Esophagus squamous epithelium (tissue), 5 donors: ENCODE measurements around the gene GRN. TPM values are rescaled to one million over a fixed set of nuclear protein-coding genes. Genes with fewer than 3 reads are reported as not detected.

ENCODE experiments used
- DNase-seq: peaks from one replicate; lab custom pipeline; 2025; lab: John Stamatoyannopoulos, UW
- H3K27ac ChIP-seq, 4 donors: fragments of 200-600 bp; sonication (generic); one replicate each; pipeline ENCODE4 v1.5.1; 2016 to 2019; ENCODE audit warnings: mild to moderate bottlenecking in 1 of 4
- H3K27me3 ChIP-seq, 4 donors: fragments of 200-600 bp; sonication (generic); 1 replicate in 3 of 4; 2 replicates in 1 of 4; pipeline versions ENCODE4 v1.5.1 to v1.6.0; 2017 to 2021; ENCODE audit warnings: antibody characterized with exemption in 1 of 4
- H3K36me3 ChIP-seq, 3 donors: fragments of 200-600 bp; sonication (generic); one replicate each; pipeline ENCODE4 v1.5.1; 2016 to 2019
- H3K4me1 ChIP-seq, 3 donors: fragments of 200-600 bp; sonication (generic); one replicate each; pipeline ENCODE4 v1.5.1; 2017 to 2019
- H3K4me3 ChIP-seq, 4 donors: fragments of 200-600 bp; sonication (generic); 1 replicate in 3 of 4; 2 replicates in 1 of 4; pipeline ENCODE4 v1.5.1; 2016 to 2019; ENCODE audit warnings: mild to moderate bottlenecking in 2 of 4, moderate library complexity in 1 of 4
- H3K9me3 ChIP-seq, 3 donors: fragments of 200-600 bp; sonication (generic); one replicate each; pipeline ENCODE4 v1.5.1; 2016 to 2019
- CTCF ChIP-seq, 6 experiments: fragments of 450-650 bp in 4 of 6; fragments of 200-600 bp in 2 of 6; sonication (generic) in 2 of 6; IDR thresholded peaks; one replicate each; pipeline ENCODE4 v1.5.1; 2016 to 2019; ENCODE audit warnings: antibody characterized with exemption in 6 of 6, mild to moderate bottlenecking in 4 of 6, moderate library complexity in 4 of 6
- POLR2A ChIP-seq, 4 donors: fragments of 450-650 bp; IDR thresholded peaks; one replicate each; pipeline ENCODE4 v1.6.1; 2017; ENCODE audit warnings: antibody characterized with exemption in 4 of 4, mild to moderate bottlenecking in 4 of 4, moderate library complexity in 3 of 4
- WGBS, 2 donors: methylation state at CpG; one replicate each; pipeline ENCODE4 v1.1.5; 2018; 5-methylcytosine and 5-hydroxymethylcytosine counted together
- intact Hi-C: fragments of 100-400 bp; cut with DNase I; formaldehyde crosslinking; loops from one replicate; pipeline ENCODE4 v1.15.0; 2022
- total RNA-seq, 4 donors: library from RNA; depleted of rRNA; stranded (reverse); fragments of >200 nt; gene quantifications; one replicate each; pipeline ENCODE4 v1.1.0, GENCODE V29; 2016
- donor health status: DM: yes; HTN: yes; CAD: no.

Gene GRN
- total RNA-seq, 4 donors from 2014 or later, result 428 to 1,204 (median 642) TPM

DNA sequence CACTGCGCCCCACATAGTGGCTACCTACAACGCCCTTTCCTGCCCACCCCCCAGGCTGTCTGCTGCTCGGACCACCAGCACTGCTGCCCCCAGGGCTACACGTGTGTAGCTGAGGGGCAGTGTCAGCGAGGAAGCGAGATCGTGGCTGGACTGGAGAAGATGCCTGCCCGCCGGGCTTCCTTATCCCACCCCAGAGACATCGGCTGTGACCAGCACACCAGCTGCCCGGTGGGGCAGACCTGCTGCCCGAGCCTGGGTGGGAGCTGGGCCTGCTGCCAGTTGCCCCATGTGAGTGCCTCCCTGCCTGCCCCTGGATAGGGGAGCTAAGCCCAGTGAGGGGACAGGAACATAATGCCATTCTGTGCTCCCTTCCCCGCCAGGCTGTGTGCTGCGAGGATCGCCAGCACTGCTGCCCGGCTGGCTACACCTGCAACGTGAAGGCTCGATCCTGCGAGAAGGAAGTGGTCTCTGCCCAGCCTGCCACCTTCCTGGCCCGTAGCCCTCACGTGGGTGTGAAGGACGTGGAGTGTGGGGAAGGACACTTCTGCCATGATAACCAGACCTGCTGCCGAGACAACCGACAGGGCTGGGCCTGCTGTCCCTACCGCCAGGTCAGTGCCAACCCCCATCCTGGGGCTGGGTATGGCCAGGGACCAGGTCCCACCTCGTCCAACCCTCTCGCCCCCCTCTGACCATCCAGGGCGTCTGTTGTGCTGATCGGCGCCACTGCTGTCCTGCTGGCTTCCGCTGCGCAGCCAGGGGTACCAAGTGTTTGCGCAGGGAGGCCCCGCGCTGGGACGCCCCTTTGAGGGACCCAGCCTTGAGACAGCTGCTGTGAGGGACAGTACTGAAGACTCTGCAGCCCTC lies 7.1 kb downstream of the GRN start:
- H3K36me3 ChIP-seq, result peaks cover 32 to 53% (median 35%) of the 10 kb centered on the region in 3 donors
- 73% methylated on average over 10 of the region's 36 CpGs; no CpG with 5 or more reads in 1 of the 2 donors for WGBS, 2 donors
- H3K4me1 ChIP-seq, result peaks cover 16 to 44% (median 18%) of the 10 kb centered on the region in 3 donors
- H3K27ac ChIP-seq, result no peak overlapping the region
- no peak for DNase-seq
- no peaks in the 10 kb centered on the region for H3K27me3 ChIP-seq
- no peak overlapping the region for H3K4me3 ChIP-seq
- TF ChIP-seq POLR2A (IDR thresholded peaks at IDR 0.05) (no peak), CTCF (IDR thresholded peaks at IDR 0.05) (no peak)
- intact Hi-C loops, result no loop called here
- no peaks in the 10 kb centered on the region for H3K9me3 ChIP-seq

DNA sequence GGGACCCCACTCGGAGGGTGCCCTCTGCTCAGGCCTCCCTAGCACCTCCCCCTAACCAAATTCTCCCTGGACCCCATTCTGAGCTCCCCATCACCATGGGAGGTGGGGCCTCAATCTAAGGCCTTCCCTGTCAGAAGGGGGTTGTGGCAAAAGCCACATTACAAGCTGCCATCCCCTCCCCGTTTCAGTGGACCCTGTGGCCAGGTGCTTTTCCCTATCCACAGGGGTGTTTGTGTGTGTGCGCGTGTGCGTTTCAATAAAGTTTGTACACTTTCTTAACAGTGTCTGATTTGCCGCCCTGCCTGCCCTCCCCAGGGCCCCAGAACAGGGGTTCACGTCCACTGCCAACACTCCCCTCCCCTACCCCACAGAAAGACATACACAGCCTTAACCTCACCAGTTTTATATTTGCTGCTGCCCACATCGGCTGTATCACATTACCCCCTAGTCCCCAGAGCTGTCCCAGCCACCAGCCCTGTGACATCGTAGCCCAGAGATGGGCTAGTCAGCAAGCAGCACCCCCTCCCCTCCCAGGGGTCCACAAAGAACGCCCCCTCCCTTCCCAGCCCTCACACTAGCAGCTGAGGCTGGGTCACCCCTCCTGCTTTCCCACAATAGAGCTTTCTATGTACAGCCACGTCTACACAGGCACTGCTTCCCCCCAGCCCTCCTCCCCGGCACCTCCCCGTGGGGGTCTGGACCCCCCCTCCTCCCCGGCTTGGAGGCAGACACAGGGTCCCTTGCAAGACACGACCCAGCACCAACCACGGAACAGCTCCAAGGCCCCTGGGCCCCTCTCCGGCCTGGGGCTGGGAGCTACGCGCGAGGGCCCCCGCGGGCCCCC lies 7.9 kb downstream of the GRN start:
- peak overlapping the region in 3 of 4 donors; percentile 30 to 60 (median 43) for H3K4me3 ChIP-seq
- no peak for DNase-seq
- no peak for TF ChIP-seq POLR2A (IDR thresholded peaks at IDR 0.05)
- no peak for TF ChIP-seq CTCF (IDR thresholded peaks at IDR 0.05)
- no peaks in the 10 kb centered on the region for H3K27me3 ChIP-seq
- peaks cover 32 to 53% (median 35%) of the 10 kb centered on the region in 3 donors for H3K36me3 ChIP-seq
- intact Hi-C loops, result no loop called here
- 50 to 73% methylated on average over 8 to 10 of the region's 22 CpGs for WGBS, 2 donors
- no peaks in the 10 kb centered on the region for H3K9me3 ChIP-seq
- peak overlapping the region in 3 of 4 donors; percentile 10 to 60 (median 58) for H3K27ac ChIP-seq
- peaks cover 14 to 36% (median 16%) of the 10 kb centered on the region in 3 donors for H3K4me1 ChIP-seq

DNA sequence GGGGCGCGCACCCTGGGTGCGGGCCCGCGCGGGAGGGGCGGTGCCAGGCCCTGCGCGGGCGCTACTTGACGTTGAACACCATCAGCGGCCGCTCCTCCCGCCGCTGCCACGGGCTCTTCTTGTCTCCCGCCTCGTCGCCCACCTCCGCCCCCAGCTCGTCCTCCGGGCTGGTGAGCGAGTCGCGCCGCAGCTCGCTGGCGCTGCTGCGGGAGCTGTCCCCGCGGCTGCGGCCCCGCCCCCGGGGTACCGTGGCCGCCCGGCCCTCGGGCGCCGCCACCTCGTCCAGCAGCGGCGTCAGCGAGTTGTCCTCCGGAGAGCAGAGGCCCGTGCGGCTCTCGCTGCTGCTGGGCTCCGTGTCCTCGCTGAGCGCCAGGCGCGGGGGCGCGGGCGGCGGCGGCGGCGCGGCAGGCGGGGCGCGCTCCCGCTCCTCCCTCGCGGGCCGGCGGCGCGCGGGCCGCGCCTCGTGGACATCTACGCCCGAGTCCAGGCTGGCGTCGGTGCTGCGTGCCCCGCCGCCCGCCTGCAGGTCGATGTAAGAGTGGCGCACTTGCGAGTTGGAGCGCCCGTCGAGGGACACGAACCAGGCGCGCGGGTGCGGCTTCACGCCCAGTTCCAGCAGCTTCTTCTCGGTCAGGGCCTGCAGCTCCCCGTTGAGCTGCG lies 8.7 kb downstream of the GRN start:
- intact Hi-C loops, result no loop called here
- peak overlapping the region in 3 of 4 donors; percentile 21 to 60 (median 58) for H3K27ac ChIP-seq

More for the DNA sequence above, 8.7 kb downstream of the GRN start:
- Histone ChIP-seq H3K9me3 (no peaks in the 10 kb centered on the region), H3K36me3 (peaks cover 32 to 48% (median 35%) of the 10 kb centered on the region in 3 donors), H3K27me3 (no peaks in the 10 kb centered on the region), H3K4me3 (peak overlapping the region in 3 of 4 donors; percentile 30 to 60 (median 43)), H3K4me1 (peaks cover 8 to 28% (median 10%) of the 10 kb centered on the region in 3 donors)
- no peak for DNase-seq
- WGBS, 2 donors, result 67% methylated on average over 3 of the region's 98 CpGs; no CpG with 5 or more reads in 1 of the 2 donors
- TF ChIP-seq POLR2A (IDR thresholded peaks at IDR 0.05) (no peak), CTCF (IDR thresholded peaks at IDR 0.05) (no peak)
